Trophoblast cell (in vitro differentiated cells and primary cell): Measurements from ENCODE around the gene NOX5.
A peak's percentile ranks its signal among the peaks of the same experiment; 100 is the strongest.

Experiments
- DNase-seq, 2 donors: peaks; one replicate each; pipeline ENCODE4 v3.0.0-alpha.2; 2016
- H2AFZ ChIP-seq: 2 replicates; pipeline ENCODE4 v1.6.1; 2013; ENCODE audit warnings: low read length, moderate library complexity, mild to moderate bottlenecking; ENCODE audit not compliant: insufficient read depth, poor library complexity
- H2AK5ac ChIP-seq: 2 replicates; pipeline ENCODE4 v1.6.1; 2013; ENCODE audit warnings: mild to moderate bottlenecking, low read length
- H2BK120ac ChIP-seq: 2 replicates; pipeline ENCODE4 v1.6.1; 2013; ENCODE audit warnings: low read length, mild to moderate bottlenecking, moderate library complexity; ENCODE audit not compliant: insufficient read depth, poor library complexity
- H2BK12ac ChIP-seq: 2 replicates; pipeline ENCODE4 v1.6.1; 2013; ENCODE audit warnings: mild to moderate bottlenecking, low read length, moderate library complexity
- H2BK5ac ChIP-seq: 2 replicates; pipeline ENCODE4 v1.6.1; 2013; ENCODE audit warnings: low read length, low read depth, moderate library complexity, mild to moderate bottlenecking; ENCODE audit not compliant: poor library complexity
- H3K14ac ChIP-seq: 2 replicates; pipeline ENCODE4 v1.6.1; 2013; ENCODE audit warnings: mild to moderate bottlenecking, low read length
- H3K18ac ChIP-seq: 2 replicates; pipeline ENCODE4 v1.6.1; 2013; ENCODE audit warnings: mild to moderate bottlenecking, low read length
- H3K23ac ChIP-seq: 2 replicates; pipeline ENCODE4 v1.6.1; 2013; ENCODE audit warnings: low read length
- H3K27ac ChIP-seq: 2 replicates; pipeline ENCODE4 v1.5.1; 2013; ENCODE audit warnings: low read depth, mild to moderate bottlenecking, inconsistent platforms, low read length, moderate library complexity
- H3K27me3 ChIP-seq: 2 replicates; pipeline ENCODE4 v1.6.1; 2013; ENCODE audit warnings: inconsistent platforms, mild to moderate bottlenecking, low read length, moderate library complexity; ENCODE audit not compliant: insufficient read depth
- H3K36me3 ChIP-seq, 2 experiments: 1 replicate in 1 of 2; 2 replicates in 1 of 2; pipeline ENCODE4 v1.6.1; 2013; ENCODE audit warnings: low read length in 2 of 2, mild to moderate bottlenecking in 2 of 2, moderate library complexity in 1 of 2; ENCODE audit not compliant: insufficient read depth in 2 of 2, control insufficient read depth in 1 of 2
- H3K4ac ChIP-seq: 2 replicates; pipeline ENCODE4 v1.6.1; 2013; ENCODE audit warnings: low read depth, mild to moderate bottlenecking, low read length, moderate library complexity
- H3K4me1 ChIP-seq, 2 experiments: 1 replicate in 1 of 2; 2 replicates in 1 of 2; pipeline ENCODE4 v1.6.1; 2013; ENCODE audit warnings: low read length in 2 of 2, mild to moderate bottlenecking in 2 of 2, moderate library complexity in 1 of 2; ENCODE audit not compliant: insufficient read depth in 2 of 2, control insufficient read depth in 1 of 2
- H3K4me2 ChIP-seq: 2 replicates; pipeline ENCODE4 v1.6.1; 2013; ENCODE audit warnings: inconsistent platforms, mild to moderate bottlenecking, low read length, moderate library complexity
- H3K4me3 ChIP-seq: 2 replicates; pipeline ENCODE4 v1.5.1; 2013; ENCODE audit warnings: mild to moderate bottlenecking, low read depth, low read length, inconsistent platforms
- H3K79me1 ChIP-seq: one replicate; pipeline ENCODE4 v1.6.1; 2013; ENCODE audit warnings: low read length
- H3K79me2 ChIP-seq: 2 replicates; pipeline ENCODE4 v1.6.1; 2013; ENCODE audit warnings: low read length, mild to moderate bottlenecking; ENCODE audit not compliant: control insufficient read depth, insufficient read depth, poor library complexity
- H3K9ac ChIP-seq: 2 replicates; pipeline ENCODE4 v1.6.1; 2013; ENCODE audit warnings: mild to moderate bottlenecking, low read length
- H3K9me3 ChIP-seq: 2 replicates; pipeline ENCODE4 v1.6.1; 2013; ENCODE audit warnings: low read depth, mild to moderate bottlenecking, control low read depth, inconsistent platforms, low read length; ENCODE audit not compliant: insufficient read depth
- H4K12ac ChIP-seq: 2 replicates; pipeline ENCODE4 v1.6.1; 2013; ENCODE audit warnings: low read depth, mild to moderate bottlenecking, low read length, moderate library complexity
- H4K8ac ChIP-seq: 2 replicates; pipeline ENCODE4 v1.6.1; 2013; ENCODE audit warnings: low read depth, mild to moderate bottlenecking, low read length, moderate library complexity
- H4K91ac ChIP-seq: one replicate; pipeline ENCODE4 v1.6.1; 2013; ENCODE audit warnings: low read depth, mild to moderate bottlenecking, low read length, moderate library complexity
- WGBS: extraction: QIAGEN DNeasy Blood & Tissue Kit; methylation state at CpG from one replicate; pipeline ENCODE4 v1.1.7; 2013; ENCODE audit warnings: missing lambda C conversion rate; ENCODE audit not compliant: insufficient read length, insufficient coverage; ENCODE audit errors: extremely low coverage; 5-methylcytosine and 5-hydroxymethylcytosine counted together

The NOX5 gene

DNA sequence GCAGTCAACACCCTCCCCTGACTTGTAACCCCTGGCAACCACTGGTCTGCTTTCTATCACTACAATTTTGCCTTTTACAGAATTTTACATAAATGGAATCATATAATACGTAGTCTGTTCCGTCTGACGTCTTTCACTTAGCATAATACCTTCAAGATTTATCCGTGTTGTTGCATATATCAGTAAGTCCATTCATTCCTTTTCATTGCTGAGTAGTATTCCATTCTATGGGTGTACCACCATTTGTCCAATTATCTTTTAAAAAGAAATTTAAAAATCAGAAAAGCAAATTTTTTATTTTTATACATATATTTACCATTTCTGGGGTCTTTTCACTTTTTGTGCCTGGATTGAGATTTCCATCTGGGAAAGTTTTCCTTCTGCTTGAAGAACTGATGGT lies 35.5 kb downstream of the NOX5 start:
- Histone ChIP-seq H2BK120ac (no peak overlapping the region), H2AFZ (no peak overlapping the region), H3K23ac (no peak overlapping the region), H3K4me1 (peaks cover 5 to 9% of the 10 kb centered on the region in 2 experiments), H3K79me1 (peaks cover 2% of the 10 kb centered on the region), H3K14ac (no peak overlapping the region), H3K9ac (no peak overlapping the region), H3K4me2 (no peak overlapping the region), H3K18ac (no peak overlapping the region), H3K9me3 (no peaks in the 10 kb centered on the region), H3K27ac (no peak overlapping the region), H3K79me2 (peaks cover 1% of the 10 kb centered on the region), H4K8ac (no peak overlapping the region), H2AK5ac (no peak overlapping the region), H3K4ac (no peak overlapping the region), H4K12ac (no peak overlapping the region), H4K91ac (no peak overlapping the region), H3K36me3 (no peaks in the 10 kb centered on the region), H3K27me3 (no peaks in the 10 kb centered on the region), H2BK12ac (no peak overlapping the region), H3K4me3 (no peak overlapping the region), H2BK5ac (no peak overlapping the region)
- no peak for DNase-seq
- no CpG with 5 or more reads among the region's 4 CpGs for WGBS

DNA sequence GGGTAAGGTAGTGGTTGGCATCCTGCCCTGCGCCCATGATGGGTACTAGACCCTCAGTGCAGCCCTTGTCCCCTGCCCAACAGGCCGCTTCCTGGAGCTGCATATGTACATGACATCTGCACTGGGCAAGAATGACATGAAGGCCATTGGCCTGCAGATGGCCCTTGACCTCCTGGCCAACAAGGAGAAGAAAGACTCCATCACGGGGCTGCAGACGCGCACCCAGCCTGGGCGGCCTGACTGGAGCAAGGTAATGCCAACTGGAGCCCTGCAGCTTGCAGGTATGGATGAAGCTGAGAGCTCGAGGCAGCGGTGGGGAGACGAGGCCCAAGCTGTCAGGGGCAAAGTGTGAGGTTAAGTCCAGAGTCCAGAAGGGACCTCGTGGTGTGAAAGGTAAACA lies 40.8 kb downstream of the NOX5 start:
- H2BK120ac ChIP-seq = no peak overlapping the region
- no CpG with 5 or more reads among the region's 10 CpGs for WGBS
- H2BK5ac ChIP-seq = no peak overlapping the region
- no peaks in the 10 kb centered on the region for H3K9me3 ChIP-seq
- H3K27ac ChIP-seq = no peak overlapping the region
- H4K91ac ChIP-seq = no peak overlapping the region
- no peaks in the 10 kb centered on the region for H3K36me3 ChIP-seq
- H3K23ac ChIP-seq = no peak overlapping the region
- H3K14ac ChIP-seq = no peak overlapping the region
- H3K9ac ChIP-seq = no peak overlapping the region
- no peak overlapping the region for H2BK12ac ChIP-seq
- H2AK5ac ChIP-seq = no peak overlapping the region
- no peak overlapping the region for H2AFZ ChIP-seq
- H4K8ac ChIP-seq = no peak overlapping the region
- H3K18ac ChIP-seq = no peak overlapping the region
- no peak for DNase-seq
- H3K27me3 ChIP-seq = no peaks in the 10 kb centered on the region
- no peak overlapping the region for H4K12ac ChIP-seq
- H3K79me1 ChIP-seq = no peaks in the 10 kb centered on the region
- H3K4ac ChIP-seq = no peak overlapping the region
- no peaks in the 10 kb centered on the region for H3K4me1 ChIP-seq
- no peak overlapping the region for H3K4me3 ChIP-seq
- no peaks in the 10 kb centered on the region for H3K79me2 ChIP-seq
- no peak overlapping the region for H3K4me2 ChIP-seq

DNA sequence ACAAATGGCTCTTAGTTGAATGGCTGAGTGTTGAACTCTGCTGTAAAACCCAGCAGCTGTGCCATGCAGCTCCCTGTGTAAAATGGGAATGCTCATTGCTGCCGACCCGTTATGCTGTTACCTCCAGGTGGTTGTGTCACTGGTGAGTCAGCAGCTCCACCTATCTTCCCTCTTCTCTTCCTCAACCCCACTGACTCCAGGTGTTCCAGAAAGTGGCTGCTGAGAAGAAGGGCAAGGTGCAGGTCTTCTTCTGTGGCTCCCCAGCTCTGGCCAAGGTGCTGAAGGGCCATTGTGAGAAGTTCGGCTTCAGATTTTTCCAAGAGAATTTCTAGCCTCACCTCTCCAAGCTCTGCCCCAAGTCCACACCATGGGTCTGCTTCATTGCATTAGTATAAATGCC lies 41.9 kb downstream of the NOX5 start:
- no peaks in the 10 kb centered on the region for H3K9me3 ChIP-seq
- no peak overlapping the region for H3K4me3 ChIP-seq
- no peaks in the 10 kb centered on the region for H3K79me2 ChIP-seq
- H2BK120ac ChIP-seq = no peak overlapping the region
- H3K36me3 ChIP-seq = no peaks in the 10 kb centered on the region
- H4K91ac ChIP-seq = no peak overlapping the region
- H4K8ac ChIP-seq = no peak overlapping the region
- no peak overlapping the region for H3K9ac ChIP-seq
- H3K4me2 ChIP-seq = no peak overlapping the region
- no peak overlapping the region for H3K18ac ChIP-seq
- no peak overlapping the region for H4K12ac ChIP-seq
- no peaks in the 10 kb centered on the region for H3K27me3 ChIP-seq
- H2BK12ac ChIP-seq = no peak overlapping the region
- H3K79me1 ChIP-seq = no peaks in the 10 kb centered on the region
- no CpG with 5 or more reads among the region's 3 CpGs for WGBS
- H2AFZ ChIP-seq = no peak overlapping the region
- no peak overlapping the region for H3K14ac ChIP-seq
- no peaks in the 10 kb centered on the region for H3K4me1 ChIP-seq
- no peak overlapping the region for H2BK5ac ChIP-seq
- no peak overlapping the region for H3K27ac ChIP-seq
- no peak overlapping the region for H2AK5ac ChIP-seq
- H3K23ac ChIP-seq = no peak overlapping the region
- DNase-seq = peak in 1 of 2 donors; percentile 18
- no peak overlapping the region for H3K4ac ChIP-seq

DNA sequence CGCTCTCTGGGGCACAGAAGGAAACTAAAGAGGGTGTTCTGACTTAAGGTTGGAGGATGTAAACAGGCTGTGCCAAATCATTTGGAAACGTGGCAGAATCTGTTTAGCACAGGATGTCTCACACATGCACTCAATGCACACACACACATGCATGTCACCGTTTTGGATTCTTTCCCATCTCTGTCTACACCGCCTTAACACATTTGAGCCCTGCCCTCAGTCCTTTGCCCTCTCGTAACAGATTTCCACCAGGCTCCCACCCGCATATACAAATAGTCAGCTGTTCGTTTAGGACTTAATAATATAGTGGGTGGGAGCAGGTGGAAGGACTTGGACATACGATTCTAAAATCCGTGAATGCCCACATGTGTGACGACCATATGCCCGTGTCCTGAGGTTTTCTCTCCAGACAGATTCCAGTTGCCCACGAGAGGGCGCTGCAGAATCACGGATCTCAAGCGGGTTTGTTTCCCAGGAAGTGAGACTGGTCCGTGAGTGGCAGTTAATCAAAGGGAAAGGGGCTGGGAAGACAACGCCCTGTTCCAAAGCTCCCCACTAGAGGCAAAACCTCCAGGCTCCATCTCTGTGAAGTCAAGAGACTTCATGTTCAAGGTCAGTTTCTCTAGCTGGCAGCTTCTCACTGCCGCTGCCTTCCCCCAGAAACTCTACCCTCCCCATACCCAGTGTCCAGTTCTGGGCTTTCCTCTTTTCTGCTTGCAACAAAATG lies 44.5 kb downstream of the NOX5 start:
- Histone ChIP-seq H3K79me2 (no peaks in the 10 kb centered on the region), H4K12ac (no peak overlapping the region), H3K79me1 (no peaks in the 10 kb centered on the region), H2BK120ac (no peak overlapping the region), H2BK5ac (no peak overlapping the region), H3K27ac (no peak overlapping the region), H3K9me3 (no peaks in the 10 kb centered on the region), H3K4me3 (no peak overlapping the region), H3K36me3 (no peaks in the 10 kb centered on the region), H3K4me1 (no peaks in the 10 kb centered on the region), H4K91ac (peak overlapping the region; percentile 4), H3K4me2 (no peak overlapping the region), H3K23ac (no peak overlapping the region), H3K14ac (no peak overlapping the region), H3K27me3 (no peaks in the 10 kb centered on the region), H3K18ac (no peak overlapping the region), H2AK5ac (no peak overlapping the region), H3K4ac (no peak overlapping the region), H2BK12ac (no peak overlapping the region), H2AFZ (no peak overlapping the region), H3K9ac (no peak overlapping the region), H4K8ac (no peak overlapping the region)
- peak; percentile 72 to 94 for DNase-seq
- WGBS = no CpG with 5 or more reads among the region's 18 CpGs
